Measurements from ENCODE around the gene TMEM87A.

- TF ChIP-seq EZH2phosphoT487 (IDR thresholded peaks at IDR 0.05; ENCODE audit: insufficient read depth, low read depth) (no peak), EZH2 (IDR thresholded peaks at IDR 0.05; ENCODE audit: insufficient read depth, poor library complexity, severe bottlenecking) (no peak)
Measured at GRCh38 chr15:42184736-42185135, 88.5 kb downstream of the TMEM87A start.

Measured in GM23248 (cell line).